ENCODE data around the gene RPP40.

Gene RPP40

DNA sequence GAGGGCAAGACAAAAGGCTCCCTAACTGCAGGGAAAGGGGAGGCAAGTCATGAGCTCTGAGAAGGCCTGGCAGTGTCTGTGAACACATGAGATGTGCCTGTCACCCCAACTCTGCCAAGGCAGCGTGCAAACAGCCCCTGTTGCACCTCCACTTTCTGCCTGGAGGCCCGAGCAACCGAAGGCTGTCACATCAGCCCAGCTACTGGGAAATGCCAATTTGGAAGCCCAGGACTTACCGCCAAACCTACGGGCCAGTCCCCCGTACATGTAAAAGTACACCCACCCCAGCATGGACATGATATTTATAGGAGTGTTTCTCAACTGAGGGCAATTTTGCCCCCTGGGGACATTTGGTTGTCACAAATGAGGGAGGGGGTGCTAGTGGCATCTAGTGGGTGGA lies 27.3 kb upstream of the RPP40 start:
- DNase-seq (ENCODE audit: extremely low spot score) = no peak
- TF ChIP-seq, protein P1, sequence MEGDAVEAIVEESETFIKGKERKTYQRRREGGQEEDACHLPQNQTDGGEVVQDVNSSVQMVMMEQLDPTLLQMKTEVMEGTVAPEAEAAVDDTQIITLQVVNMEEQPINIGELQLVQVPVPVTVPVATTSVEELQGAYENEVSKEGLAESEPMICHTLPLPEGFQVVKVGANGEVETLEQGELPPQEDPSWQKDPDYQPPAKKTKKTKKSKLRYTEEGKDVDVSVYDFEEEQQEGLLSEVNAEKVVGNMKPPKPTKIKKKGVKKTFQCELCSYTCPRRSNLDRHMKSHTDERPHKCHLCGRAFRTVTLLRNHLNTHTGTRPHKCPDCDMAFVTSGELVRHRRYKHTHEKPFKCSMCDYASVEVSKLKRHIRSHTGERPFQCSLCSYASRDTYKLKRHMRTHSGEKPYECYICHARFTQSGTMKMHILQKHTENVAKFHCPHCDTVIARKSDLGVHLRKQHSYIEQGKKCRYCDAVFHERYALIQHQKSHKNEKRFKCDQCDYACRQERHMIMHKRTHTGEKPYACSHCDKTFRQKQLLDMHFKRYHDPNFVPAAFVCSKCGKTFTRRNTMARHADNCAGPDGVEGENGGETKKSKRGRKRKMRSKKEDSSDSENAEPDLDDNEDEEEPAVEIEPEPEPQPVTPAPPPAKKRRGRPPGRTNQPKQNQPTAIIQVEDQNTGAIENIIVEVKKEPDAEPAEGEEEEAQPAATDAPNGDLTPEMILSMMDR (IDR thresholded peaks at IDR 0.05; ENCODE audit: control extremely low read depth, extremely low read depth, low read depth, missing control alignments) = no peak
- POLR2A ChIA-PET = no interaction called here
- CTCF ChIA-PET = interaction anchor here (0.8 to 2.0 kb wide), 13 partner anchors 8 to 125 kb away, joined by 3 to 8 read pairs (median 5); no protein-coding TSS in a partner anchor

DNA sequence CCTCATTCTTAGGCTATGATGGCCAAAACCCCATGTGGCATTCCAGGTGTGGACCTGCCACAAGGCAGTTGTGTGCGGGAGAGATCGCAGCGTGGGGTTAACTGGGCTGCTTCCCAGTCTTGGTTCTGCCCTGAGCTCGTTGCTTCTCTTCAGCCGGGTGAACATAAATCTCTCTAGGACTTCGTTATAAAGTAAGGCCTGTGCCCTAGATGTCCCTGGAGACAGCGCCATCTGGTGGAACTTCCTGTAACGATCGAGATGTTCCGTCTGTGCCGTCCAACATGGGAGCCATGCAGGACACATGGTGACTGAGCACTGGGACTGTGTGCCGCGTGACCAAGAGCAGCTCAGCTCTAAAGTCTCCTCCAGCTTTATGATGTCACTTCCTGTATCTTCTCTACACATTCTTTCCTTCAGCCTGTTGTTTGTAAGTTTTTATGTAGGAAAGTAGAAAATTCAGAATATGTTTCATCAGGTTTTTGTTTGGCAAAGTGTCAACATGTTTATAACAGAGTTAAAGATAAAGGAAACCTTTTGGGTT lies 26.8 kb upstream of the RPP40 start:
- peak; percentile 80 for DNase-seq (ENCODE audit: extremely low spot score)
- TF ChIP-seq, protein P1 (IDR thresholded peaks at IDR 0.05; ENCODE audit: control extremely low read depth, extremely low read depth, low read depth, missing control alignments) = peak; percentile 67
- CTCF ChIA-PET = interaction anchor here (0.8 to 2.0 kb wide), 13 partner anchors 8 to 124 kb away, joined by 3 to 8 read pairs (median 5); partner anchors contain the start of gene RPP40
- POLR2A ChIA-PET = no interaction called here

DNA sequence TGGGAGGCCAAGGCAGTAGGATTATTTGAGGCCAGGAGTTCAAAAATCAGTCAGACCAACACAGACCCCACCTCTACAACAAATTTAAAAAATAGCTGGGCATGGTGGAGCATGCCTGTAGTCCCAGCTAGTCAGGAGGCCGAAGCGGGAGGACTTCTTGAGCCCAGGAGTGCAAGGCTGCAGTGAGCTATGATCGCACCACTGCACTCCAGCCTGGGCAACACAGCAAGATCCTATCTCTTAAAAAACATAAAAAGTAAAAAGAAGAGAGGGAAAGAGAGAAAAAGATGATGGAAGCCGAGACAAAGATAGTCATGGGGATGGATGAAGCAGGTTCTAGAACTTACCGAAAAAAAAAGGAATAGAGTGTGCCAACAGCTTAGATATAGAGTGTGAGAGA lies 25.8 kb upstream of the RPP40 start:
- DNase-seq (ENCODE audit: extremely low spot score) = no peak
- ChIA-PET POLR2A (no interaction called here), CTCF (interaction anchor here (0.9 to 1.9 kb wide), 3 partner anchors 15 to 62 kb away, joined by 3 to 5 read pairs (median 5); partner anchors contain the start of gene RPP40)
- TF ChIP-seq, protein P1 (IDR thresholded peaks at IDR 0.05; ENCODE audit: control extremely low read depth, extremely low read depth, low read depth, missing control alignments) = no peak

DNA sequence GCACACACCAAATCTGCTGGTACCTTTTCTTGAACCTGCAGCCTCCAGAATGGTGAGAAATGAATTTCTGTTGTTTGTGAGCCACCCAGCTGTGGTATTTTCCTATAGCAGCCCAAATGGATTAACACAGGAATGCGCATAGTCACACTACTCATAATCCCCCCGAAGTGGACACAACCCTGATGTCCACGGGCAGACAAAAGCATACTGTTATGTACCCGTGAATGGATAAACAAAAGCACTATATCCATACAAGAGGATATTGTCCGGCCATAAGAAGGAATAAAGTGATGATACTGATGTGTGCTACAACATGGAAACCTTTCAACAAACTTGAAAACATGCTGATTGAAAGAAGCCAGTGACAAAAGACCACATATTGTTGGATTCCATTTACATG lies 25.1 kb upstream of the RPP40 start:
- TF ChIP-seq, protein P1 (IDR thresholded peaks at IDR 0.05; ENCODE audit: control extremely low read depth, extremely low read depth, low read depth, missing control alignments) = no peak
- no peak for DNase-seq (ENCODE audit: extremely low spot score)
- CTCF ChIA-PET = interaction anchor here (1.1 kb wide), 1 partner anchor 14 kb away, joined by 5 read pairs; no protein-coding TSS in a partner anchor
- POLR2A ChIA-PET = no interaction called here

DNA sequence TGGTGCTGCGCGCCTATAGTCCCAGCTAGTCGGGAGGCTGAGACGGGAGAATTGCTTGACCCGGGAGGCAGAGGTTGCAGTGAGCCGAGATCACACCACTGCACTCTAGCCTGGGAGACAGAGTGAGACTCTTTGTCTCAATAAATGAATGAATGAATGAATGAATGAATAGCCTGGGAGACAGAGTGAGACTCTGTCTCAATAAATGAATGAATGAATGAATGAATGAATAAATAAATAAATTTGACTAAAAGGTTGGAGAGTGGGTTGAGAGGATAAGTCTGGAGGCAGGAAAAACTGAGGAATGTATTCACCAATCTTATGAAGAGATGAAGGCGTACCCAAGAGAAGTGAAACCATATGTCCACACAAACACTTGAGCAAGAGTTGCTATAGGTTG lies 24.5 kb upstream of the RPP40 start:
- CTCF ChIA-PET = no interaction called here
- POLR2A ChIA-PET = no interaction called here
- TF ChIP-seq, protein P1 (IDR thresholded peaks at IDR 0.05; ENCODE audit: control extremely low read depth, extremely low read depth, low read depth, missing control alignments) = no peak
- DNase-seq (ENCODE audit: extremely low spot score) = no peak

DNA sequence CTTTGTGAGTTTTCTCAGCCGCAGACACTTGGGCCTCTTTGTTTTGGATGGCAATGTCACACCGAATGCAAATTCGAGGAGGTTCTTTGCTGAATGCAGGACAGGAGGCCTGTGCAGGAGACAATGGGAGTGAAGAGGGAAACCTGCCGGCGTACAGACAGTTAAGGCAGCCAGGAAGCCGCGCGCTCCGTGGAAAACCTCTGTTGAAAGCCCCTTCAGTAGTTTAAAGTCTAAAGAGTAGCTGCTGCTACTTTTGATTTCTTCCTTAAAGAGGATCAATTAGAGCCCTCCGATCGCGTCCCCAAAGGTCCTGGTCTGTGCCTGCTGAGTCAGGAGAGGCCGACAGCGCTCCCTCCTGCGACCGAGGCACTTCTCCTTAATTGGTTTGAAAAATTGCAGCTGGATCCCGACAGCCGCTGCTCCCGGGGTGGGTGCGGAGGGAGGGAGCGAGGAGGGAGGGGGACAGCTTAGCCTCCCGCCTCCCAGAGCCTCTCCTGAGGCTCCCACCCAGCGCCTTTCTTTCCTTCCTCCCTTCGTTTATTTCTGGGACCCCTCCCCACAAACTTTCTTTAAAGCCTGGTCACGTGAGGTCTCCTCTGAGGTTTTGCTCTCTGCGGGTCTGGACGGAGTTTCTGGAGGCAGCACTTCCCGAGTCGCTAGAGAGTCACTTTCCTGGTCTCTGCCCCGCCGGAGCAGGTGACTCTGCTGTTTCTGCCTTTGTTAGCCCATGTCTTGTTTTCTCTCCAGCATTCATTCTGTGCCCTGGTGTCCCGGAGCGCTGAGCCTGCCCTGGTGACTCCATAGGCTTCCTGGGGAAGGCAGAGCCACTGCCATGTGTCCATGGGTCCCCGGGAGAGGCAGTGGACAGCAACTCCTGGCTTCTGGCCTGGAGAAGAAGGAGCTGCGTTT lies 22.3 kb upstream of the RPP40 start:
- POLR2A ChIA-PET = no interaction called here
- CTCF ChIA-PET = interaction anchor here (0.9 kb wide), 1 partner anchor 31 kb away, joined by 3 read pairs; no protein-coding TSS in a partner anchor

More for the DNA sequence above, 22.3 kb upstream of the RPP40 start:
- DNase-seq (ENCODE audit: extremely low spot score) = no peak
- TF ChIP-seq, protein P1 (IDR thresholded peaks at IDR 0.05; ENCODE audit: control extremely low read depth, extremely low read depth, low read depth, missing control alignments) = no peak

Data from GM10248 (cell line).